K562 (cell line): ENCODE results near the gene PCDH12. TPM values are rescaled to one million over a fixed set of nuclear protein-coding genes. Genes with fewer than 3 reads are reported as not detected.

Source experiments
- BACH1 ChIP-seq: fragments of 200-800 bp; sonication (Bioruptor generic); IDR thresholded peaks from 2 replicates; pipeline ENCODE4 v1.6.1; 2016; ENCODE audit warnings: missing genetic modification characterization, missing compliant biosample characterization
- EWSR1 ChIP-seq: fragments of 450-650 bp; IDR thresholded peaks from 2 replicates; pipeline ENCODE4 v1.6.1; 2018; ENCODE audit warnings: borderline replicate concordance, mild to moderate bottlenecking, low read depth, moderate library complexity; ENCODE audit not compliant: partially characterized antibody
- GABPB2 ChIP-seq: fragments of 250-450 bp; sonication (Bioruptor Pico); conservative IDR thresholded peaks from 2 replicates; pipeline ENCODE4 v1.5.1; 2021; ENCODE audit warnings: mild to moderate bottlenecking
- HDAC8 ChIP-seq: fragments of 450-650 bp; IDR thresholded peaks from 2 replicates; pipeline ENCODE4 v1.6.1; 2016; ENCODE audit warnings: mild to moderate bottlenecking, missing genetic modification characterization, moderate library complexity, missing compliant biosample characterization
- LARP7 ChIP-seq: fragments of 450-650 bp; IDR thresholded peaks from 2 replicates; pipeline ENCODE4 v1.6.1; 2016
- PHF8 ChIP-seq: fragments of 200-600 bp; sonication (generic); IDR thresholded peaks from 2 replicates; pipeline ENCODE4 v1.6.1; 2012; ENCODE audit warnings: mixed run types, mild to moderate bottlenecking, inconsistent platforms, low read length, moderate library complexity, borderline replicate concordance
- SIN3A ChIP-seq, 2 experiments: fragments of 150-350 bp in 1 of 2; IDR thresholded peaks; 2 replicates each; pipeline ENCODE4 v1.6.1; 2011 to 2016; ENCODE audit warnings: borderline replicate concordance in 2 of 2, low read depth in 2 of 2, low read length in 2 of 2, mild to moderate bottlenecking in 2 of 2, moderate library complexity in 2 of 2; ENCODE audit not compliant: control insufficient read depth in 1 of 2
- TEAD4 ChIP-seq, 2 experiments: sonication (generic) in 1 of 2; formaldehyde crosslinking in 1 of 2; IDR thresholded peaks; 2 replicates each; pipeline versions ENCODE4 v1.6.1 to v1.8.0; 2012 to 2022; ENCODE audit warnings: borderline replicate concordance in 1 of 2, inconsistent platforms in 1 of 2, low read length in 1 of 2, mild to moderate bottlenecking in 1 of 2, missing genetic modification reagents in 1 of 2
- polyA plus RNA-seq, 8 experiments: library from polyadenylated mRNA; depleted of rRNA in 4 of 8; stranded (reverse) in 5 of 8; unstranded in 3 of 8; fragments of >200 nt; fragmentation: Nextera tagmentation in 2 of 8; fragmentation: Illumina TruSeq in 1 of 8; extraction: Ambion mirVana in 2 of 8; extraction: Trizol in 1 of 8; gene quantifications; 2 replicates each; pipeline versions ENCODE4 v1.2.1 to v1.2.3, GENCODE V29; 2011 to 2014; ENCODE audit warnings: inconsistent platforms in 1 of 8, missing spikeins in 1 of 8
- total RNA-seq, 7 experiments: library from RNA; depleted of rRNA in 6 of 7; stranded (reverse); fragments of >200 nt in 6 of 7; fragmentation: Illumina TruSeq in 2 of 7; extraction: Trizol in 2 of 7; gene quantifications; 2 replicates each; pipeline versions ENCODE4 v1.2.1 to v1.2.3, GENCODE V29; 2011 to 2021; ENCODE audit warnings: low replicate concordance in 1 of 7
- TF ChIP-seq, protein P1 (sequence below): fragments of 450-650 bp; IDR thresholded peaks from 2 replicates; pipeline ENCODE4 v1.6.1; 2017; ENCODE audit warnings: antibody characterized with exemption
- TF ChIP-seq, protein P2 (sequence below): fragments of 450-650 bp; IDR thresholded peaks from 2 replicates; pipeline ENCODE4 v1.6.1; 2016; ENCODE audit warnings: low read depth, mild to moderate bottlenecking, moderate library complexity
- TF ChIP-seq, protein P3 (sequence below): sonication (generic); formaldehyde crosslinking; IDR thresholded peaks from 2 replicates; pipeline ENCODE4 v1.9.0; 2022; ENCODE audit warnings: mild to moderate bottlenecking, missing genetic modification reagents
- TF ChIP-seq, protein P4 (sequence below): fragments of 250-450 bp; sonication (Bioruptor Pico); IDR thresholded peaks from 2 replicates; pipeline ENCODE4 v1.8.0; 2021; ENCODE audit warnings: moderate library complexity, mild to moderate bottlenecking, inconsistent platforms

Gene PCDH12
- total and polyA plus RNA-seq, 9 of the 15 experiments (the other 6 are each of a cell fraction or from before 2014, with no cell fraction given) = 0.01 to 0.04 (median 0.01) TPM; not detected in 4

DNA sequence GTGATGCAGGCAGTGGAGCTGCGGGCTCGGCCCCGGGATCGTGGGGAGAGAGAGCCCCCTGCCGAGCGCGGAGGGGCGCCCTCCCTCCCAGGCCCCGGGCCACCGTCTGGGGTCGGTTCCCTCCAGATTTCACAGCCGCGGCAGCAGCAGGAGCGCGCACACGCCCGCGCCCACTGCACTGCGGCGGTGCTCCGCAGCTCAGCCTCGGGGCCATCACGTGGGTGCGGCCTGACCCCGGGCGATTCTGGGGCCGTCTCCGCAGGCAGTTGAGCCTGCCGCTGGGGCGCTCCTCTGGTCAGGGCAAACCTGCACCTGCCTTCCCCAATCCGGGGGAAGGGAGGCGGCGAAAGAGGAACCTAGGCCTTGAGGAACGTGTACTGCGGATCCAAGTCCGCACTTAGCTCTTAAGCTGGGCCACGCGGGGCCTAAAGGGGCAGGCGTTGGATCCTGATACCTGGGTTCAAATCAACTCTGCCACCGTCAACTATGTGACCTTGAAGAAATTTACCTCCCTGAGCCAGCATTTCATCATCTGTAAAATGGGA is 43.7 kb downstream of the PCDH12 start (continued):
- TF ChIP-seq, protein P1, sequence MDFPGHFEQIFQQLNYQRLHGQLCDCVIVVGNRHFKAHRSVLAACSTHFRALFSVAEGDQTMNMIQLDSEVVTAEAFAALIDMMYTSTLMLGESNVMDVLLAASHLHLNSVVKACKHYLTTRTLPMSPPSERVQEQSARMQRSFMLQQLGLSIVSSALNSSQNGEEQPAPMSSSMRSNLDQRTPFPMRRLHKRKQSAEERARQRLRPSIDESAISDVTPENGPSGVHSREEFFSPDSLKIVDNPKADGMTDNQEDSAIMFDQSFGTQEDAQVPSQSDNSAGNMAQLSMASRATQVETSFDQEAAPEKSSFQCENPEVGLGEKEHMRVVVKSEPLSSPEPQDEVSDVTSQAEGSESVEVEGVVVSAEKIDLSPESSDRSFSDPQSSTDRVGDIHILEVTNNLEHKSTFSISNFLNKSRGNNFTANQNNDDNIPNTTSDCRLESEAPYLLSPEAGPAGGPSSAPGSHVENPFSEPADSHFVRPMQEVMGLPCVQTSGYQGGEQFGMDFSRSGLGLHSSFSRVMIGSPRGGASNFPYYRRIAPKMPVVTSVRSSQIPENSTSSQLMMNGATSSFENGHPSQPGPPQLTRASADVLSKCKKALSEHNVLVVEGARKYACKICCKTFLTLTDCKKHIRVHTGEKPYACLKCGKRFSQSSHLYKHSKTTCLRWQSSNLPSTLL = no peak
- TF ChIP-seq SIN3A (IDR thresholded peaks at IDR 0.05; ENCODE audit: borderline replicate concordance in 2 of 2, control insufficient read depth in 1 of 2, low read depth in 2 of 2, low read length in 2 of 2) (no peak), HDAC8 (tag) (peak; percentile 38; the same call in 1 of the 2 replicates), PHF8 (peak; percentile 32; the same call in 1 of the 2 replicates), BACH1 (tag) (no peak), LARP7 (no peak), EWSR1 (no peak), TEAD4 (IDR thresholded peaks at IDR 0.05; ENCODE audit: low read length) (no peak), TEAD4 (CRISPR knock-in tag; IDR thresholded peaks at IDR 0.05; ENCODE audit: borderline replicate concordance) (no peak), GABPB2 (CRISPR knock-in tag) (no peak)
- TF ChIP-seq, protein P2, sequence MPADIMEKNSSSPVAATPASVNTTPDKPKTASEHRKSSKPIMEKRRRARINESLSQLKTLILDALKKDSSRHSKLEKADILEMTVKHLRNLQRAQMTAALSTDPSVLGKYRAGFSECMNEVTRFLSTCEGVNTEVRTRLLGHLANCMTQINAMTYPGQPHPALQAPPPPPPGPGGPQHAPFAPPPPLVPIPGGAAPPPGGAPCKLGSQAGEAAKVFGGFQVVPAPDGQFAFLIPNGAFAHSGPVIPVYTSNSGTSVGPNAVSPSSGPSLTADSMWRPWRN = no peak
- TF ChIP-seq, protein P3, sequence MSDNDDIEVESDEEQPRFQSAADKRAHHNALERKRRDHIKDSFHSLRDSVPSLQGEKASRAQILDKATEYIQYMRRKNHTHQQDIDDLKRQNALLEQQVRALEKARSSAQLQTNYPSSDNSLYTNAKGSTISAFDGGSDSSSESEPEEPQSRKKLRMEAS (CRISPR knock-in tag) = peak; percentile 90
- TF ChIP-seq, protein P4, sequence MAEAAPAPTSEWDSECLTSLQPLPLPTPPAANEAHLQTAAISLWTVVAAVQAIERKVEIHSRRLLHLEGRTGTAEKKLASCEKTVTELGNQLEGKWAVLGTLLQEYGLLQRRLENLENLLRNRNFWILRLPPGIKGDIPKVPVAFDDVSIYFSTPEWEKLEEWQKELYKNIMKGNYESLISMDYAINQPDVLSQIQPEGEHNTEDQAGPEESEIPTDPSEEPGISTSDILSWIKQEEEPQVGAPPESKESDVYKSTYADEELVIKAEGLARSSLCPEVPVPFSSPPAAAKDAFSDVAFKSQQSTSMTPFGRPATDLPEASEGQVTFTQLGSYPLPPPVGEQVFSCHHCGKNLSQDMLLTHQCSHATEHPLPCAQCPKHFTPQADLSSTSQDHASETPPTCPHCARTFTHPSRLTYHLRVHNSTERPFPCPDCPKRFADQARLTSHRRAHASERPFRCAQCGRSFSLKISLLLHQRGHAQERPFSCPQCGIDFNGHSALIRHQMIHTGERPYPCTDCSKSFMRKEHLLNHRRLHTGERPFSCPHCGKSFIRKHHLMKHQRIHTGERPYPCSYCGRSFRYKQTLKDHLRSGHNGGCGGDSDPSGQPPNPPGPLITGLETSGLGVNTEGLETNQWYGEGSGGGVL (CRISPR knock-in tag) = no peak
